NCI-H774 (cell line): ENCODE results near the gene CKAP4.

Source experiments
- DNase-seq: peaks from one replicate; lab custom pipeline; 2025; lab: John Stamatoyannopoulos, UW

CKAP4 gene

GRCh38 chr12:106240821-106241220 is 7.0 kb downstream of the CKAP4 start:
- no peak for DNase-seq

GRCh38 chr12:106239951-106240335 is 7.9 kb downstream of the CKAP4 start:
- DNase-seq: no peak

DNA sequence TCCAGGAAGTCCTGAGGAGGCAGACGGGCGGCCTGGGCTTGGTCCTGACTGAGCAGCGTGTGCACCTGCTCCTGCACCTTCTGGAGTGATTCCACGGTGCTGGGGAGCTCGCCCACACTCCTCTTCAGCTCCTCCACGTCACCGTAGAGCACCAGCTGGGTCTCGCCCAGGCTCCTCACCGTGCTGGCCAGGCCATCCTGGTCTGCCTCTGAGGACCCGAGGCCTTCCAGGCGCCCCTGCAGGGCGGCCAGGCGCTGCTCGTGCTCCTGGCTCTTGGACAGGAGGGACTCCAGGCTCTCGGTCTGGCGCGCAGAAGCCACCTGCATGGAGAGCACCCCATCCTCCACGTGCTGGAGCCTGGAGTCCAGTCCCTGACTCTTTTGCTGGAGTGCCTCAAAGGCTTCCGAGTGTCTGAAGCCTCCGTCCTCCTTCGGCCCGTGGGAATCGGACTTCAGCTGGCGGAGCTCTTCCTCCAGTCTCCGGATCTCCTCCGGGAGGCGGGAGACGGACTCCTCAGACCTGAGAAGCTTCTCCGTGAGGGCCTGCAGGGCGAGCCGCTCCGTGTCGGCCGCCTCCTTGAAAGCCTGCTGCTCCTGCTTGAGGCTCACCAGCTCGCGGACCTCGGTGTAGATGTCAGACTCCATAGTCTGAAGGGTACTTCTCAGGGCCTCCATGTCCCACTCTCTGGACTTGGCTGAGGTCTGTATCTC is 8.4 kb downstream of the CKAP4 start:
- no peak for DNase-seq

- DNase-seq: no peak
These were observed 9.7 kb downstream of the CKAP4 start for GRCh38 chr12:106238146-106238545.

- no peak for DNase-seq
These were observed 12.1 kb downstream of the CKAP4 start for GRCh38 chr12:106235770-106236169.

DNA sequence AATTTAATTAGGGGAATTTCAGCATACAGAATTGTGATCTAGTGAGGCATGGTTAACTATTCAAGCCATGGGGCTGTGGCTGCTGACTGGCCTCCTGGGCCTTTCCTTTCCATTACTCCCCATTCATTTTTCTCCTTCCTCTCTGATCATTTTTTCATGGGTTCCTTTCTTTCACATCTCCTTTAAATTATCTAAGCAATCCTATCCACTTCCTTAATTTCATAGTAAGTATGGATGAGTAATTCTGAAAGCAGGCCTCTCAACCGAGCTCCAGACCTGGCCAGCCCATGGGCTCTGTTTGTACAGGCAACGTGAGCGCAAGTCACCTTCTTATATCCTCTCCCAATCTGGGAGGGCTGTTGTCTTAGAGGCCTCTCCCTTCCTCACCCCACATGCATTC is 13.4 kb downstream of the CKAP4 start:
- no peak for DNase-seq

DNA sequence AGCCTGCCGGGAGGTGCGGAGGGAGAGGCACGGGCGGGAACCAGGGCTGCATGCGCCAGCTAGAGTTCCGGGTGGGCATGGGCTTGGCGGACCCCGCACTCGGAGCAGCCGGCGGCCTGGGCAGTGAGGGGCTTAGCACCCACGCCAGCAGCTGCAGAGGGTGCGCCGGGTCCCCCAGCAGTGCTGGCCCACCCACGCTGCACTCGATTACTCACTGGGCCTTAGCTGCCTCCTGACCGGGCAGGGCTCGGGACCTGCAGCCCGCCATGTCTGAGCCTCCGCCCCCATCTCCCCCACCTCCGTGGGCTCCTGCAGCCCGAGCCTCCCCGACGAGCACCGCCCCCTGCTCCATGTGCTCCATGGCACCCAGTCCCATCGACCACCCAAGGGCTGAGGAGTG is 14.8 kb downstream of the CKAP4 start:
- no peak for DNase-seq

DNA sequence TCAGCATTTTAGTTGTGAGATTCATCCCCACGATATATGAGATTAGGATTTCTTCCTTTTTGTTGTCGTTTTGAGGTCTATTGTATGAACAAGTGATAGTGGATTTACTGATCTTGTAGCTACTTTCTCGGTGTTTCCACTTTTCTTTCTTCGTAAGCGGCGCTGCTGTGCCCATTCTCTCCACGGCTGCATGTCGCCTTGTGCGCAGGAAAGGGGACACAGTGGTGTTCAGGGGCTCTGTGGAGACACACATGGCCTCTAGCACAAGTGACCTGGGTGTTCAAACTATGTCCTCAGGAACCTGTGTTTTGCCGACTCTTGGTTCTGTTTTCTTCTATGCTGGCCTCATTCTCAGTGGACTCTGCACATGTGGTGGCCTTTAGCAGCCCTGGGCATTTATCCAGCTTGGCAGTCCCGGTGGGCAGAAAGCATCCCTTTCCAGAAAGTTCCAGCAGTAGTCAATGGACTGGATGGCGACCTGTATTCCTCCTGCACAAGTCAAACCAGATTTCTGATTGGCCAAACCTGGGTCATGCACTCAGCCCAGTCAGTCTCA is 18.7 kb downstream of the CKAP4 start:
- DNase-seq: no peak

GRCh38 chr12:106228320-106228710 is 19.5 kb downstream of the CKAP4 start:
- DNase-seq: no peak

- DNase-seq: no peak
These were observed 20.0 kb downstream of the CKAP4 start for GRCh38 chr12:106227641-106228319.

- peak; percentile 56 for DNase-seq
These were observed 20.8 kb downstream of the CKAP4 start for GRCh38 chr12:106226884-106227640.

- DNase-seq: no peak
These were observed 23.5 kb downstream of the CKAP4 start for GRCh38 chr12:106224355-106224706.

GRCh38 chr12:106223485-106224354 is 24.1 kb downstream of the CKAP4 start:
- peak; percentile 44 for DNase-seq

DNA sequence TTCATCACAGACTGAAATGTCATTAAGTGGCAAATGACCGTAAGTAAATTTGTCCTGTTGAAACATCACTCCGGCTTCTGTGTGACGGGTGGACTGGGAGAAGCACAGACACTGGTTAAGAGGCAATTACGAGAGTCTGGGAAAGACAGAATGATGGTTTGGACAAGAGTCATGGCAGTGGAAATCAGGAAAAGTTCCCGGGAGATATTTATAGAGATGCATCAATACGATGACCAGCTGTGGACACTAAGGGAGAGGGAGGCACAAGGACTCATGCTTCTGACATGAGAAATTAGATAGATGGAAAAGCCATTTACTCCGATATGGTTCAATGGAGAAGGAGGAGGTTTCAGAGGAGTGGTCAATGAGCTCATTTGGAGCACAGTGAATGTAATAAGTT is 27.3 kb downstream of the CKAP4 start:
- DNase-seq: no peak

GRCh38 chr12:106219043-106219442 is 28.8 kb downstream of the CKAP4 start:
- no peak for DNase-seq

DNA sequence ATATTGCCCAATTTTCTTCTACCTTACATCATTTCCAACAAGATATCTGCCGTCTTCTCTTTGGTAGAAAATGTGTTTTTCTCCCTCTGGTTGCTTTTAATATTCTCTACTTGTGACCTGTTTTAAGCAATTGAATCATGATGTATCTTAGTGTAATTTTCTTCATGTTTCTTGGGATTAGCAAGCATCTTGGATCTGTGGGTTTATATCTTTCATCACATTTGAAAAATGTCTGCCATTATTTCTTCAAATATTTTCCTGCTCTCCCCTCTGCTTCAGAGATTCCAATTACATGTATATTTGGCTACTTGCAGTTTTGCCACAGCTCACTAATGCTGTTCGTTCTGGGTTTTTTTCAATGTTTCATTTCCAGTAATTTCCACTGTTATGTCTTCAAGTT is 30.1 kb downstream of the CKAP4 start:
- no peak for DNase-seq

- no peak for DNase-seq
These were observed 33.2 kb downstream of the CKAP4 start for GRCh38 chr12:106214571-106214970.

- no peak for DNase-seq
These were observed 34.2 kb downstream of the CKAP4 start for GRCh38 chr12:106213662-106214061.

GRCh38 chr12:106211973-106212372 is 35.8 kb downstream of the CKAP4 start:
- DNase-seq: no peak

GRCh38 chr12:106205208-106206069 is 42.4 kb downstream of the CKAP4 start:
- DNase-seq: no peak

- DNase-seq: no peak
These were observed 43.5 kb downstream of the CKAP4 start for GRCh38 chr12:106204312-106204711.
